Activated T-helper 9 cell treated with anti-CD3 and anti-CD28 coated beads, Interleukin-2, amount 50 U/mL, for 16 hours (primary cell): ENCODE results near the gene RCVRN.

Experiments used
- DNase-seq: peaks from one replicate; pipeline ENCODE4 v3.0.0-alpha.2; 2020; ENCODE audit warnings: low read depth

RCVRN gene

DNA sequence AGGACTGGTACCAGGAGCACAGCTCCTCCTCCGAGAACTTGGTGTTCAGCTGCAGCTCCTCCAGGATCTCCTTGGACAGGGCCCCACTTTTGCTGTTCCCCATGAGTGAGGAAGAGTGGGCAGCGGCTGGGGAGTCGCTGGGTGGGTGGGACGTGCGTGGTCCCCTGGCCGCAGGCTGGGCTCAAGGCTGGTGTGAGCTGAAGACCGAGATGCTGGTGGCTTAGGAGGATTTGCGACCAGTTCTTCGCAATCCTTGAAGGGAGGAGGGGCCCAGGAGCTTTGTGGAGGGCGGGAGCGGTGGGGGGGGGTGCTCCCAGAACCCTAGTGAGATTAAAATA, at the start of gene RCVRN:
RCVRN (minus strand) TSS at position 194 of the 338 bp plus-strand sequence; CDS start at position 103, 91 bp downstream.
- no peak for DNase-seq

GRCh38 chr17:9953492-9953891, 48.4 kb upstream of the RCVRN start:
- no peak for DNase-seq

GRCh38 chr17:9951803-9952202, 46.7 kb upstream of the RCVRN start:
- DNase-seq, result no peak

- DNase-seq, result no peak
These were observed 43.9 kb upstream of the RCVRN start for GRCh38 chr17:9948928-9949327.

- no peak for DNase-seq
These were observed 39.6 kb upstream of the RCVRN start for GRCh38 chr17:9944704-9945103.

DNA sequence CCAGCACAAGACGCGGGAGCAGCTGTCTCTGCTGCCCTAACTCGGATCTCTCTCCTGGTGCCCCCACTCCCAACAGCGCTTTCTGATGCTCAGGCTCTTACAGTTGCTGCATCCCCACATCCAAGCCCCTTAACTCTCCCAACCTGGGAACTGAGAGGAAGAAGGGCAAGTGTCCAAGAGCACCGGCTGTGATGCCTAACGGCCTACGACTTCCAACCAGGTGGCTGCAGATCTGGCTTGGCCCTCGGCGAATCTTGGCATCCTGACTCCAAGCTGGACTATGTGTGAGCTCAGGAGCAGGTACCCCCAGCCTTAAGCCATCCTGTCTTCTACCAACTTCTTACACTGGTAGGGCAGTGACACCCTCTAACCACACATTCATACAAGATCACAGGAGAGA, 38.3 kb upstream of the RCVRN start:
- no peak for DNase-seq

DNA sequence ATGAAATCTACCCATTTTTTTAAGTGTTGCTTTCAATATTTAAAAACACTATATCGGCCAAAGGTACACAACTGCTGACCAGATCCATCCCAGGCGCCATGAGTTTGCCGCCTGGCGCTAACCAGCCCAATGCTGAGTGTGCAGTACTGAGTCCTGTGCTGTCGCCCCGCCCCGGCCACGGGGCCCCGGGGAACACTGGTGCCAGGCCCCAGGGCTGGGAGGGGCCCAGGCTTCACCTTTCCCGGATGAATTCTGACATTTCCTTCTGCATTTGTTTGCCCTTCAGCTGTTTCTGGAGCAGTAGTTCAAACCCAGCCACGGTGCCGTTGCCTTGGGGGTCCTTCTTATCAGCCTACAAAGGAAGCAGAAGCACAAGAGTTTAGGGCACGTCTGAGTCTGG, 37.8 kb upstream of the RCVRN start:
- no peak for DNase-seq

DNA sequence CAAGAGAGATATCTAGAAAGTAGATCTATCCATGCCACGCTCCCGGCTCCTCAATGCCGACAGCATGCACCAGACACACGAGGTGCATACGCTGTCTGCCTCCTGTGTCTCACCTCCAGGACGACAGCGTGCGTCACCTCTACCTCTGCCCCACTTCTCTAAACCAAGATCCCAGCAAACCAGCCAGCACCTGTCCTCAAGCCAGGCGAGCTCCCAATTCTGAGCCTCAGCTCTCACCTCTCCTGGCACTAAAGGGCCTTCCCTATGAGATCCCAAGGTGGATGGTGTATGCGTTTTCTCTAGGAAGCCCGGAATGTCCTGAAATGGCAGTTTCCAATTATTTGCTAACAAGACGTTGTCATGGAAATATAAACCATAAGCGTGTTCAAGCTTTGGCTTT, 36.2 kb upstream of the RCVRN start:
- no peak for DNase-seq

DNA sequence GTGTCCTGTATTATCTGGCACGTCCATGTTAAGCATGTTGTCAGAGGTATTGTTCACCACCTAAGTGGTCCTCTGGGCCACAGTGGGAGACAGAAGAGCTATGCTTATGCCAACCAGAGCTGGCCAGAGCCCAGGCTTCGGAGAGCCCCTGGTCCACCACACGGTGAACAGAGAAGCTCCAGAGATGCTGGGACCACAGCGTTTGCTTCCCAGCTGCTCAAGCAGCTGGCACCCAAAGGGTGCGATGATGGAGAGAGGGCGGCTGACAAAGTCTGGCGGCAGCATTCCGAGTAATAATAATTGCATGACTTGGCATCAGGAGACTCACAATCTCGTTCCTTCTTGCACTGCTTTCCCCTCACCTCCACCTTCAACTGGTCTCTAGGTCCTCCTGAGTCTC, 35.8 kb upstream of the RCVRN start:
- DNase-seq, result no peak

GRCh38 chr17:9938764-9939163, 33.7 kb upstream of the RCVRN start:
- no peak for DNase-seq

GRCh38 chr17:9937901-9938300, 32.8 kb upstream of the RCVRN start:
- no peak for DNase-seq

GRCh38 chr17:9937241-9937761, 32.2 kb upstream of the RCVRN start:
- DNase-seq, result no peak

DNA sequence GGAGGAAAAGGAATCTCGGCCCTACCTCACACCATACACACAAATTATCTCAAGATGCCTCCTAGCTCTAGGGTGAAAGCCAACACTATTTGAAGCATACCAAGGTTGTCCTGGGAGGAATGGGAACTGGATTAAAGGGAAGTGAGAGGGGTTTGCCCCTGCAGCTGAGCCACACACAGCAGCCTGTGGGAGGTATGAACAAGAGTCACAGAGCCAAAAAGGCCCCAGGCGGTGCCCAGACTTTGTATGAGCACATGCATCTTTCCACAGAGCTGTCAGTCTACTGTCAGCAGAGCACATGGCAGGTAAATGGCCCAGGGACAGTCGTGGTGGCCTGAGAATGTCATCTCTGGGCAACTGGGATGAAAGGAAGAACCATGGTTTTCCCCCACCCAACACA, 31.0 kb upstream of the RCVRN start:
- no peak for DNase-seq

- no peak for DNase-seq
These were observed 30.3 kb upstream of the RCVRN start for GRCh38 chr17:9935408-9935807.

DNA sequence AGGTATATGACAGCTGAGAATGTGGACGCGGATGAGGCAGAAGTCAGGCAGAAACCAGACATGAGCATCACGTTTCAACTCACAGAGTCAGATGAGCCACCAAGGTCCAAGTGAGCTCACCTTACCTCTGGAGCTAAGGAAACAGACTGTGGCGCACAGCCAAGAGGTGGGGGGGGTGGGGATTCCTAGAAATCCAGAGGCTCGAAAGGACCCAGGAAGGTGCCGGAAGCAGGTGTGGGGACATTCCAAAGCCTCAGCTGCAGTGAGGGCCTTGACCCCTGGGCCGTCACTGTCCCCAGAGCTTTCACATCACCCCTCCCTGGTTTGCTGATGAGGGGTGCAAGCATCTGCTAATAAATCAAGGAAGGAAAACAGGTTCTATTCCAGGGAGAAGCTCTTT, 29.3 kb upstream of the RCVRN start:
- DNase-seq, result no peak

DNA sequence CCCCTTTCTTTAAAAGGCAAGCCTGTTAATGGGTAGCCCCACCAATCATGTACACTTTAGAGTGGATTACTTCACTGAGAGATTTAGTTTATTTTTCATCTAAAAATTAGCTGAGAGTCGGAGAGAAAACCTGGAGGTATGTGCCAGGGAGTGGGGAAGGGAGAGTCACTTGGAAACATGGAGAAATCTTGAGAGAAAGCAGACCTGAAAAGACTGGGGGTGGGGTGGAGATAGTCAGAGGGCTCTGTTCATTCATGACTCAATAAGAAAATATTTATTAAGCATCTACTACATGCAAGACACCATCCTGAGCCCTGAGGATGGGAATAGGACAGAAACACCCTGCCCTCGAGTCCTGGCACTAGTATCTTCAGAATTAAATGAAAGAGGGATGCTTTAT, 27.4 kb upstream of the RCVRN start:
- no peak for DNase-seq

GRCh38 chr17:9931144-9931741, 26.2 kb upstream of the RCVRN start:
- no peak for DNase-seq

- DNase-seq, result no peak
These were observed 24.8 kb upstream of the RCVRN start for GRCh38 chr17:9929871-9930270.

GRCh38 chr17:9928601-9929333, 23.7 kb upstream of the RCVRN start:
- no peak for DNase-seq

DNA sequence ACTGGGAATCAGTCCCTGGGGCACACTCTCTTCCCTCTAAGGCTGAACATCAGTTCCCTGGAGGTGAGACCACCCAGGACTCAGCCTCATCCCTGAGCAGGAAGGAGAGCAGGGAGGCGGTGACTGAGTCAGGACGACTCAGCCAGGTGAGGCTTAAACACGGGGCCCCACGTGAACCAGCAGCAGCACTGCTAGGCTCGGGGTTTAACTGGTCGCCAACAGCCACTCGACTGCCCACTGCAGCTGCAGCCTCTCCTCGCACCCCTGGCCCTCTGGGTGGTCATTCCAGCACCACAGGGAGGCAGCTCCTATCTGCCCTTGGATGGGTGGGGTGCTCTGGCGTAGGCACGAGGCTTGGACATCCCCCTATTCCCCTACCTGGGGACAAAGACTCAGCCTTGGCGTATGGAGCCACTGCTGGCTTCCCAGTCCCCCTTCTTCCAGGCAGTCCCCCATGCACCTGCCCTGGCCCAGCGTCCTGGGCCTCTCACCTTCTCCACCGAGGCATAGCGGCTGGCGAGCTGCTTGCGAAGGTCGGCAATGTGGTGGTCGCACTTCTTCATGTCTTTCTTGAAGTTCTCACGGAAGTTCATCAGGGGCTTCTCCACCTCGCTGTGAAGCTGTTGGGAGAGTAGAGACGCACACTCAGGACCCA, 21.2 kb upstream of the RCVRN start:
- no peak for DNase-seq

GRCh38 chr17:9925457-9925856, 20.4 kb upstream of the RCVRN start:
- no peak for DNase-seq

DNA sequence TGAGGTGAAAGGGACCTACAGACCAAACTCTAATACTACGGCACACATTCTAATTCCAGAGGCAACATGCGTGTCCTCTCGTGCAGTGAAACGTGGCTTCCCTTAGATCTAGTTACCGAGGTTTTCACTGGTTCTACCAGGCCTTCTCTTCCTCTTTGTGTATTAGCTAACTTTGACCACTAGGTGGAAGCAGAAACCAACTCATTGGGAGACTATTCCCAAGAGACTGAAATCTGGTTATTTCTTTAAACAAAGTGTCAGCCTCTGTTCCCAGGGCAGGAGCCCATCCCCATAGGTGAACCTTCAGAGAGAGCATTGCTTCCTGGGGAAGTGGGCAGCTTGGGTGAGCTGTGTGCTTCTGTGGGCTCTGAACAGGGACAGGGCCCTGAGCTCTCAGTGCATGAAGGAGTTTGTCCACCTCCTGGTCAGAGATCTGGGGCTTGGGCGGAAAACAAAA, 19.7 kb upstream of the RCVRN start:
- no peak for DNase-seq
